ENCODE data around the gene KIAA0753.
A peak's percentile ranks its signal among the peaks of the same experiment; 100 is the strongest.
"Not testable (repeated sequence)": the region's sequence is repeated elsewhere in the genome, so short reads cannot be mapped to it uniquely, and the experiment has no call there.

Gene KIAA0753

DNA sequence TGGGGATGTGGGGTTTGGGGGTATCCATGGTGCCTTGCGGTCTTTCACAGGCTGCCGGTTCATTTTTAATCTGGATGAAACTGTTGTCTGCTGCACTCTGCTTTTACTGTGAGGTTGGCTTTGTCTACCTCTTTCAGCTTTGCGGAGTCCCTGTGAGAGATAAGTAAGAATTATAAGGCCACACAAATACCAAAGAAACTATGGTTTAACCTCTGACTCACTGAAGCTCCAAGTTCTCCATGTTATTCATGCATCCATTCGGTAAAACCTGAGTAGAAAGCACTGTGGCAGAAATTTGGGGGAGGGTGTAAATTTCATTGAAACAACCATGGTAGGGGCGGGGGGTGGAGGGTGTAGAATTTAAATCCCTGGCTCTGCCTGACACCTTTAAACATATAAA is 30.5 kb downstream of the KIAA0753 start:
- Histone ChIP-seq H3K36me3 (ENCODE audit: insufficient read depth, low read length) (peaks cover 53% of the 10 kb centered on the region), H3K27me3 (ENCODE audit: control insufficient read depth, insufficient read depth, low read length) (no peaks in the 10 kb centered on the region), H3K4me3 (ENCODE audit: low read length) (no peak overlapping the region), H3K9ac (ENCODE audit: low read depth, low read length) (no peak overlapping the region), H3K4me2 (ENCODE audit: low read length) (no peak overlapping the region), H3K9me3 (replicated peaks; ENCODE audit: low read length) (no peaks in the 10 kb centered on the region), H3K4me1 (ENCODE audit: control insufficient read depth, insufficient read depth, low read length) (peaks cover 9% of the 10 kb centered on the region)

DNA sequence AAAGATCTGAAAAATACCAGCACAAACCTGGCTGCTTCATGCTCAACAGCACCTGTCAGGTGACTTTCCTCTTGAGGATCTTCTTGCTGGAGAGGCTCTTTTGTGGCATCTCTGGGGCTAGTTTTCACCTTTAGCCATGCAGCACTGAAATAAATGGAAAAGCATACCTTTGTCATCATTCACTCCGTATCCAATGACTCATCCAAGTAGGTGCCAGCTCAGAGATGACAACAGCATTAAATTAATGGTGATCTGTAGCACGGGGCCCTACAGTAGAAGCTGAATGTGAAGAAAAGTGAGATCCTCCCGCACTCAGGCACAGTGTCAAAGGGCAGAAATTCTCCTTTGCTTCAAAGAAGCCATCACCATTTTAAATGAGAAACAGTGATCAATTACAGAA is 32.2 kb downstream of the KIAA0753 start:
- no peaks in the 10 kb centered on the region for H3K9me3 ChIP-seq (replicated peaks; ENCODE audit: low read length)
- peaks cover 9% of the 10 kb centered on the region for H3K4me1 ChIP-seq (ENCODE audit: control insufficient read depth, insufficient read depth, low read length)
- H3K36me3 ChIP-seq (ENCODE audit: insufficient read depth, low read length): peaks cover 54% of the 10 kb centered on the region
- H3K4me2 ChIP-seq (ENCODE audit: low read length): no peak overlapping the region
- H3K9ac ChIP-seq (ENCODE audit: low read depth, low read length): no peak overlapping the region
- H3K4me3 ChIP-seq (ENCODE audit: low read length): no peak overlapping the region
- no peaks in the 10 kb centered on the region for H3K27me3 ChIP-seq (ENCODE audit: control insufficient read depth, insufficient read depth, low read length)

DNA sequence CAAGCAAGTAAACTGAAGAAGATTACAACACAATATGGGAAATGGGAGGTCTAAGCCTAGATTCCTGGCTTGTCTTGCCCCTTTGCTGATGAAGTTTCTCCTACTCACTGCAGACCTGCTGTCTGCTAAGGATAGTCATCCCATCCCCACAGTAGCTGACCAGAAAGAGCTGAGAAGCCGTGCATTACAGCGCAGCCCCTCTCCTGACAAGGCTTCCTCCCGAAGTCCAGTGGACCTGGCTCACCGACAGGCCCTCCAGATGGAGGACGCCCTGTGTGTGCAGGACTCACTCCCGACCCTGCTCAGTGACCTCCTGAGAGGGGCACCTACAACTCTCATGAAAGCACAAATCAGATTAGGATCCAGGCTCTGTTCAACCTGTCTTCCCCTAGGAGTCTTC is 35.4 kb downstream of the KIAA0753 start:
- peaks cover 68% of the 10 kb centered on the region for H3K36me3 ChIP-seq (ENCODE audit: insufficient read depth, low read length)

DNA sequence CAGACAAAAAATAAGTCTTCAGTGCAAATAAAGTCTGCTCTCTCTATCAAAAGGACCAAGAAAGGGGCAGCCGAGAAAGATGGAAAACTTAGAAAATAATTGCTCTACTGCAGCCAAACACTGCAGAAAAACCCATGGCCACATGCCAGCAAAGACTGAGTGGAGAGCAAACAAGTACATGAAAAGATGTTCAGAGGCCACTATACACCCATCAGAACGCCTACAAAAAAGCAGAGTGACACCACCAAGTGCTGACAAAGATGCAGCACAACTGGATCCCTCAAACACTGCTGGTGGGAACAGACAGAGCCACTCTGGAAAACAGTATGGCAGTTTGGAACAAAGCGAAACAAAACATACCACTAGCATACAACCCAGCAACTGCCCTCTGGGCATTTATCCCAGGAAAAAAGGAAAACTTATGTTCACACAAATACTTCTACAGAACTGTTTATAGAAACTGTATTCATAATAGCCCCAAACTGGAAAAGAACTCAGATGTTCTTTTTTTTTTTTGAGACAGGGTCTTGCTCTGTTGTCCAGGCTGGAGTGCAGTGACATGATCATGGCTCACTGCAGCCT is 36.7 kb downstream of the KIAA0753 start:
- Histone ChIP-seq H3K4me2 (ENCODE audit: low read length) (no peak overlapping the region), H3K4me3 (ENCODE audit: low read length) (no peak overlapping the region), H3K4me1 (ENCODE audit: control insufficient read depth, insufficient read depth, low read length) (peaks cover 7% of the 10 kb centered on the region), H3K27me3 (ENCODE audit: control insufficient read depth, insufficient read depth, low read length) (no peaks in the 10 kb centered on the region), H3K9me3 (replicated peaks; ENCODE audit: low read length) (no peaks in the 10 kb centered on the region), H3K36me3 (ENCODE audit: insufficient read depth, low read length) (peaks cover 69% of the 10 kb centered on the region), H3K9ac (ENCODE audit: low read depth, low read length) (no peak overlapping the region)

More for the DNA sequence above, 35.4 kb downstream of the KIAA0753 start:
- no peaks in the 10 kb centered on the region for H3K9me3 ChIP-seq (replicated peaks; ENCODE audit: low read length)
- H3K9ac ChIP-seq (ENCODE audit: low read depth, low read length): no peak overlapping the region
- no peaks in the 10 kb centered on the region for H3K27me3 ChIP-seq (ENCODE audit: control insufficient read depth, insufficient read depth, low read length)
- H3K4me1 ChIP-seq (ENCODE audit: control insufficient read depth, insufficient read depth, low read length): peaks cover 9% of the 10 kb centered on the region
- H3K4me2 ChIP-seq (ENCODE audit: low read length): no peak overlapping the region
- H3K4me3 ChIP-seq (ENCODE audit: low read length): no peak overlapping the region

DNA sequence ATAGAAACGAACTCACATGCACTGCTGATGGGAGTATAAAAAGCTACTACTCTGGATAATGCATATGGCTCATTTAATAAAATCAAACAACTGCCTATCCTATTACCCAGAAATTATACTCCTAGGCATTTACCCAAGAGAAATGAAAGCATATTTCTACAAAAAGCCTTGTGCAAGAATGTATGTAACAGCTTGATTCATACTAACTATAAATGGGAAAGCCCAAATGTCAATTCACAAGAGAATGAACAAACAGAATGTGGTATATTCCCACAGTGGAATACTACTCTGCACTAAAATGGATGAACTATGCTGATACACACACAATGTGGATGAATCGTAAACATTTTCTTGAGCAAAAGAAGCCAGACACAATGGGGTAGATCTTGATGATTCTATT is 38.4 kb downstream of the KIAA0753 start:
- Histone ChIP-seq H3K9ac (ENCODE audit: low read depth, low read length) (no peak overlapping the region), H3K4me2 (ENCODE audit: low read length) (no peak overlapping the region), H3K4me3 (ENCODE audit: low read length) (no peak overlapping the region), H3K36me3 (ENCODE audit: insufficient read depth, low read length) (peaks cover 62% of the 10 kb centered on the region), H3K4me1 (ENCODE audit: control insufficient read depth, insufficient read depth, low read length) (peaks cover 15% of the 10 kb centered on the region), H3K27me3 (ENCODE audit: control insufficient read depth, insufficient read depth, low read length) (no peaks in the 10 kb centered on the region), H3K9me3 (replicated peaks; ENCODE audit: low read length) (no peaks in the 10 kb centered on the region)

DNA sequence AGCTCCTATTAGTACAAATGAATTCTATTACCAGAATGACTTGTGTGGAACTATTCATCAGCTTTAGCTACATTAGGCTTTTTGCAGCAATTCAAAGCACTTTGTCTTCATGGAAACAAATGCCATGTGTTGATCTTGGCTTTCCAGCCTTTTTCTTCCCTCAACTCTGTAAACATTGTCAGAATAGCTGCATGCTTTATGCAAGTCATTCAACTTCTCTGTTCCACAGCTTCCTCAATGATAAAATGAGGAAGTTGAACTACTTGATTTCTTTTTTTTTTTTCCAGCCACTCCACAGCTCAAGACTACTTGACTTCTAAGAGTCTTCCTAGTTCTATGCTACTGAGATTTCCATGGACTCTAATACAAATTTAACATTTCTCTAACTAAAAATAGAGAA is 41.1 kb downstream of the KIAA0753 start:
- Histone ChIP-seq H3K4me3 (ENCODE audit: low read length) (no peak overlapping the region), H3K9ac (ENCODE audit: low read depth, low read length) (no peak overlapping the region), H3K4me1 (ENCODE audit: control insufficient read depth, insufficient read depth, low read length) (peaks cover 33% of the 10 kb centered on the region), H3K4me2 (ENCODE audit: low read length) (no peak overlapping the region), H3K27me3 (ENCODE audit: control insufficient read depth, insufficient read depth, low read length) (no peaks in the 10 kb centered on the region), H3K36me3 (ENCODE audit: insufficient read depth, low read length) (peaks cover 53% of the 10 kb centered on the region), H3K9me3 (replicated peaks; ENCODE audit: low read length) (no peaks in the 10 kb centered on the region)

DNA sequence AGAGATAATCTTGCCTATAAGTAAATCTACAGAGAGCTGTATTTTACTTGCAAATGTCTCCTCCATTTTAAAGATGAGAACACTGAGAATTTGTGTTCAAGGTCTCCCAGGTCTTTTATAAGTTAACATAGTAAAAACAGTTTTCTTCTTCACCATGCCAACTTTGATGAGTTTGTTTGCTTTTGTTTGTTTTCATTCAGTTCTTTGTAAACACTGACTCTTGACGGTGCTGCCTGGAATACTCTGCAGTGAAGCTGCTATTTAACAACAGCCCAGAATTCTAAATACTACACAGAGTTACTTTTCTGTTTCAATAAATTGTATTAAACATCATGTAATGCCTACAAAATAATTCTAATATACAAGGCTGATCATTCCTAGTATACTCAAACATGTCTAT is 42.8 kb downstream of the KIAA0753 start:
- Histone ChIP-seq H3K4me2 (ENCODE audit: low read length) (no peak overlapping the region), H3K27me3 (ENCODE audit: control insufficient read depth, insufficient read depth, low read length) (no peaks in the 10 kb centered on the region), H3K4me3 (ENCODE audit: low read length) (no peak overlapping the region), H3K4me1 (ENCODE audit: control insufficient read depth, insufficient read depth, low read length) (peaks cover 33% of the 10 kb centered on the region), H3K9me3 (replicated peaks; ENCODE audit: low read length) (no peaks in the 10 kb centered on the region), H3K36me3 (ENCODE audit: insufficient read depth, low read length) (peaks cover 47% of the 10 kb centered on the region), H3K9ac (ENCODE audit: low read depth, low read length) (no peak overlapping the region)

DNA sequence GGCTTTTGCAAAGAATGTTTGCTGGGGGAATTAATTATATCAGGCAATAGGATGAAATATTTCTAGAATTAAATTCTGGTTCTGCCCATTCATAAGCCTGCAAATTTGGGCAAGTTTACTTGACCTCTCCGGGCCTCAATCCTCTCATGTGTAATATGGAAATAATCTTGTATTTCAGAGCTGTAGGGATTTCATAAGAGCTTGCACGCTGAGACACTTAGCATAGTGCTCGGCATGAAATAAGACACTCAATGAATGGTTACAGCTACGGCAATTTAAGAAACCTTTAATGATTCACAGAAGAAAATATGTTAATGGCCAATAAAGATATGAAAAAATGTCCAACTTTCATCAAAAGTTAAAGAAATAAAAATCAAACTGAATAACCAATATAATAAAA is 43.6 kb downstream of the KIAA0753 start:
- Histone ChIP-seq H3K4me3 (ENCODE audit: low read length) (no peak overlapping the region), H3K9me3 (replicated peaks; ENCODE audit: low read length) (no peaks in the 10 kb centered on the region), H3K27me3 (ENCODE audit: control insufficient read depth, insufficient read depth, low read length) (no peaks in the 10 kb centered on the region), H3K4me1 (ENCODE audit: control insufficient read depth, insufficient read depth, low read length) (peaks cover 39% of the 10 kb centered on the region), H3K9ac (ENCODE audit: low read depth, low read length) (peak overlapping the region; percentile 32), H3K36me3 (ENCODE audit: insufficient read depth, low read length) (peaks cover 48% of the 10 kb centered on the region), H3K4me2 (ENCODE audit: low read length) (peak overlapping the region; percentile 31)

DNA sequence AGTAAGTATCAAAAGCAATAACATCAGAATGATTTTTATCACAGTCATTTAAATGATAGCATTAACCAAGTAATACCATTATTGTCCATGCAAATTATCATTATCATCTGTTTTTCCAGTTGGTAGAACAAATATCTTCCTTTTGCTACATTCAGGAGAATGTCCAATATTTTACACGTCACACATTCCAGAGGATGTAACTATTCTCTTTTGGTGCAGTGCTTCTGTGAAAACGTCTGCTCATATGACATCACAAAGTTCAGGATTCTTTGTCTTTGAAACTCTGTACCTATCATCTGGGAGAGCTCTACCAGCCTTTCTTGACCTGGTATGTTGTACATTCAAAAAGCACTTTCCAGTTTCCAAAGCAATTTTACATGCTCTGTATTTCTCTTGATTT is 44.0 kb downstream of the KIAA0753 start:
- no peaks in the 10 kb centered on the region for H3K27me3 ChIP-seq (ENCODE audit: control insufficient read depth, insufficient read depth, low read length)
- H3K4me1 ChIP-seq (ENCODE audit: control insufficient read depth, insufficient read depth, low read length): peaks cover 43% of the 10 kb centered on the region
- H3K4me2 ChIP-seq (ENCODE audit: low read length): peak overlapping the region; percentile 31
- no peaks in the 10 kb centered on the region for H3K9me3 ChIP-seq (replicated peaks; ENCODE audit: low read length)
- H3K9ac ChIP-seq (ENCODE audit: low read depth, low read length): peak overlapping the region; percentile 32
- H3K4me3 ChIP-seq (ENCODE audit: low read length): no peak overlapping the region
- peaks cover 50% of the 10 kb centered on the region for H3K36me3 ChIP-seq (ENCODE audit: insufficient read depth, low read length)

DNA sequence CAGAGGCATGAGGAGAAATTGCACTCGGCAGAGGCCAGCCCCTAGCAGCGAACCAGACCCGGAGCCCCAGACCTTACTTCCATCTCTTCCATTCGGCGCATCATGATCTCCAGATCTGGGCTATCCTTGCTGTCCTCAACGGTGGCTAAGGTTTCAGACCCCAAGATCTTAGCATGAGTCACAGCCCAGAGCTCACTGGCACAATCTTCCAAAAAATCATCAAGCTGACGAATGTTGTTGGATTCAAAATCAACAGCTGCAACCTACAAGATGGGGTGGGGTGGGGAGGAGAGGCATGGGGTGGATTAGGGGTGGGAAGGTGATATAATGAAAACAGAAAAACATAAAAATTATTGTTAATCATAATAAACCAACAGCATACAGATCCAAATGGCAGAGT is 44.4 kb downstream of the KIAA0753 start:
- Histone ChIP-seq H3K4me2 (ENCODE audit: low read length) (peak overlapping the region; percentile 31), H3K4me3 (ENCODE audit: low read length) (no peak overlapping the region), H3K36me3 (ENCODE audit: insufficient read depth, low read length) (peaks cover 47% of the 10 kb centered on the region), H3K9me3 (replicated peaks; ENCODE audit: low read length) (no peaks in the 10 kb centered on the region), H3K4me1 (ENCODE audit: control insufficient read depth, insufficient read depth, low read length) (peaks cover 47% of the 10 kb centered on the region), H3K27me3 (ENCODE audit: control insufficient read depth, insufficient read depth, low read length) (no peaks in the 10 kb centered on the region), H3K9ac (ENCODE audit: low read depth, low read length) (no peak overlapping the region)

DNA sequence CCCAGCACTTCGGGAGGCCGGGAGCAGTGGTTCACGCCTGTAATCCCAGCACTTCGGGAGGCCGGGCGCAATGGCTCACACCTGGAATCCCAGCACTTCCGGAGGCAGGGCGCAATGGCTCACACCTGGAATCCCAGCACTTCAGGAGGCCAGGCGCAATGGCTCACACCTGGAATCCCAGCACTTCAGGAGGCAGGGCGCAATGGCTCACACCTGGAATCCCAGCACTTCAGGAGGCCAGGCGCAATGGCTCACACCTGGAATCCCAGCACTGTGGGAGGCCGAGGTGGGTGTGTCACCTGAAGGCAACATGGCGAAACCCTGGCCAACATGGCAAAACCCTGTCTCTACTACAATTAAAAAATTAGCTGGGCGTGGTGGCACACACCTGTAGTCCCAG is 47.1 kb downstream of the KIAA0753 start:
- H3K27me3 ChIP-seq (ENCODE audit: control insufficient read depth, insufficient read depth, low read length); H3K4me2 ChIP-seq (ENCODE audit: low read length); H3K9ac ChIP-seq (ENCODE audit: low read depth, low read length); H3K9me3 ChIP-seq (replicated peaks; ENCODE audit: low read length); H3K4me3 ChIP-seq (ENCODE audit: low read length): not testable (repeated sequence)
- H3K36me3 ChIP-seq (ENCODE audit: insufficient read depth, low read length): peaks cover 42% of the 10 kb centered on the region
- H3K4me1 ChIP-seq (ENCODE audit: control insufficient read depth, insufficient read depth, low read length): peaks cover 51% of the 10 kb centered on the region

DNA sequence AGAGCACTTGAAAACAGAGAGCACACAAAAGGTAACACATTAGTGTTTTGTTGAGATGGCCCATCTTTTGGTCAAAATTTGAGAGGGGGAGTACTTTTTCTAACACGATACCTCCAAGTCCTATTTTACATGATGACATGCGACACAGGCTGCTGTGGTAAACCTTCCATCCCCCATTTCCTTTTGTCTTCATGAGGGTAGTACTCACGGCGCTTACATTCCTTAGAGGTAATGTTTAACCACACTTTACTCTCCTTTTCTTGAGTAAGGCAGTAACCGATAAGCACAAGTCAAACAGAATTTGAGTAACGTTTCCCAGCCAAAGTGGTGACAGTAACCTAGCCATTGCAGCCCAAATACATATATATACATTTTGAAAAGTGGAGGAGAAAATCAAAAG is 48.3 kb downstream of the KIAA0753 start:
- no peaks in the 10 kb centered on the region for H3K9me3 ChIP-seq (replicated peaks; ENCODE audit: low read length)
- peaks cover 39% of the 10 kb centered on the region for H3K4me1 ChIP-seq (ENCODE audit: control insufficient read depth, insufficient read depth, low read length)
- H3K27me3 ChIP-seq (ENCODE audit: control insufficient read depth, insufficient read depth, low read length): no peaks in the 10 kb centered on the region
- peak overlapping the region; percentile 8 for H3K4me3 ChIP-seq (ENCODE audit: low read length)
- H3K36me3 ChIP-seq (ENCODE audit: insufficient read depth, low read length): peaks cover 51% of the 10 kb centered on the region
- H3K9ac ChIP-seq (ENCODE audit: low read depth, low read length): no peak overlapping the region
- peak overlapping the region; percentile 47 for H3K4me2 ChIP-seq (ENCODE audit: low read length)

Data from skeletal muscle satellite cell (primary cell).